ENCODE results near the gene SIK3. TPM values are rescaled to one million over a fixed set of nuclear protein-coding genes. Genes with fewer than 3 reads are reported as not detected.
"Not testable (repeated sequence)": the region's sequence is repeated elsewhere in the genome, so short reads cannot be mapped to it uniquely, and the experiment has no call there.

SIK3 gene
- total and polyA plus RNA-seq, 2 experiments from 2014 or later = 29.1 to 58.5 TPM

DNA sequence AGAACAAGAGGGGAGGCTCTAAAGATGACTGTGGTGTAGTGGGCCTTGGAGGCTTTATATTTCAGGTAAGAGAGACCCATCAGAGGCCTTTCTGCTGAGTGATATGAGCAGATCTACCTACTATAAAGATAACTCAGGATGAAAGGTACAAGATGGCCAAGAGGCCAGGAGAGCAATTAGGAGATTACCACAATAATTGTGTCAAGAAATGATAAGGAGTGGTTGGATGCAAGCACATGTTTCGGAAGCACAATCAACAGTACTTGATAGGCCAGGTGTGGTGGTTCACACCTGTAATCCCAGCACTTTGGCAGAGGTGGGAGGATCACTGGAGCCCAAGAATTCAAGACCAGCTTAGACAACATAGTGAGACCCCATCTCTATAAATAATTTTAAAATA is 43.8 kb downstream of the SIK3 start:
- Histone ChIP-seq H3K9me3 (ENCODE audit: low read depth) (no peaks in the 10 kb centered on the region), H3K4me3 (no peak overlapping the region), H3K36me3 (no peaks in the 10 kb centered on the region), H3K4me1 (ENCODE audit: low read depth) (no peaks in the 10 kb centered on the region), H3K27me3 (no peaks in the 10 kb centered on the region), H3K27ac (no peak overlapping the region)
- TF ChIP-seq, protein P1, sequence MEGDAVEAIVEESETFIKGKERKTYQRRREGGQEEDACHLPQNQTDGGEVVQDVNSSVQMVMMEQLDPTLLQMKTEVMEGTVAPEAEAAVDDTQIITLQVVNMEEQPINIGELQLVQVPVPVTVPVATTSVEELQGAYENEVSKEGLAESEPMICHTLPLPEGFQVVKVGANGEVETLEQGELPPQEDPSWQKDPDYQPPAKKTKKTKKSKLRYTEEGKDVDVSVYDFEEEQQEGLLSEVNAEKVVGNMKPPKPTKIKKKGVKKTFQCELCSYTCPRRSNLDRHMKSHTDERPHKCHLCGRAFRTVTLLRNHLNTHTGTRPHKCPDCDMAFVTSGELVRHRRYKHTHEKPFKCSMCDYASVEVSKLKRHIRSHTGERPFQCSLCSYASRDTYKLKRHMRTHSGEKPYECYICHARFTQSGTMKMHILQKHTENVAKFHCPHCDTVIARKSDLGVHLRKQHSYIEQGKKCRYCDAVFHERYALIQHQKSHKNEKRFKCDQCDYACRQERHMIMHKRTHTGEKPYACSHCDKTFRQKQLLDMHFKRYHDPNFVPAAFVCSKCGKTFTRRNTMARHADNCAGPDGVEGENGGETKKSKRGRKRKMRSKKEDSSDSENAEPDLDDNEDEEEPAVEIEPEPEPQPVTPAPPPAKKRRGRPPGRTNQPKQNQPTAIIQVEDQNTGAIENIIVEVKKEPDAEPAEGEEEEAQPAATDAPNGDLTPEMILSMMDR (IDR thresholded peaks at IDR 0.05; ENCODE audit: low read depth, low read length) = no peak
- DNase-seq (ENCODE audit: low read depth in 1 of 2, low spot score in 1 of 2) = no peak

DNA sequence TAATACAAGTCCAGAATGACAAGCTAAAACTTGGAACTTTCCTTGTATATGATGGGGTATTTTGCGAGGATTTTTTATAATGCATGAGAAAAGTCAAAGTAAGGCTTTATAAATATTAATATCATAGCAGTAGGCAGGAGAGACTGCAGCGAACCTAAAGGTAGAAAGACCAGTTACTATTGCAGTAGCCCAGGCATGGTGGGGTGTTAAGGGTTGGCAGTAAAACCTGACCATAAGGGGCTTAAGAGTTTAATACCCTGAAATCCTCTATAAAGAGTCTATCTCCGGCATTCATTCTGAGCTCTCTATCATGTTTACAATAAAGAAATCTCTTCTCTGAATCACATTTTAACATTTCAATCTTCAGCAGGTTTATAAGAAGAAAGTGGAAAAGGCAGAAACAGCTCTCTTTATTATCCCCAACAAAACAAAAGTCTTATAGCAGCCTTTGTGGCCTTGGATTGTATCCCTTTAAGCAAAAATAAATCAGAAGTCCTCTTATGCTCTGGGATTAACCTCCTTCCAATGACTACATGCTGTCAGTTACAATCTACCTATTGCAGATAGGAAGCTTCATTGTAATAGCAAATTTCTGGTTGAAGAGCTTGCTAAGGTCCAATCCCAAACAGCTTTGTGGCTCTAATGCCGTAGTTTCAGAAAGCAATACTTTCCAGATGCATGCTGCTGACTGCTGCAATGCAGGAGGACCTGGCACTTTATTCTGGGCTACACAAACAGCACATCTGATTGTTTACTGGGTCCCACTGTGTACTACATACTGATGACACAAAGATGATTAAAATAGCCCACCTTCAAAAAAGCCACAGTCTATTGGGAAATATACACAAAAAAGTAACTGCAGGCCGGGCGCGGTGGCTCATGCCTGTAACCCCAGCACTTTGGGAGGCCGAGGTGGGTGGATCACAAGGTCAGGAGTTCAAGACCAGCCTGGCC is 45.8 kb downstream of the SIK3 start:
- no peak for DNase-seq (ENCODE audit: low read depth in 1 of 2, low spot score in 1 of 2)
- Histone ChIP-seq H3K36me3 (no peaks in the 10 kb centered on the region), H3K4me1 (ENCODE audit: low read depth) (no peaks in the 10 kb centered on the region), H3K27ac (peak overlapping the region; percentile 6), H3K9me3 (ENCODE audit: low read depth) (no peaks in the 10 kb centered on the region), H3K27me3 (no peaks in the 10 kb centered on the region), H3K4me3 (no peak overlapping the region)
- TF ChIP-seq, protein P1 (IDR thresholded peaks at IDR 0.05; ENCODE audit: low read depth, low read length) = no peak

DNA sequence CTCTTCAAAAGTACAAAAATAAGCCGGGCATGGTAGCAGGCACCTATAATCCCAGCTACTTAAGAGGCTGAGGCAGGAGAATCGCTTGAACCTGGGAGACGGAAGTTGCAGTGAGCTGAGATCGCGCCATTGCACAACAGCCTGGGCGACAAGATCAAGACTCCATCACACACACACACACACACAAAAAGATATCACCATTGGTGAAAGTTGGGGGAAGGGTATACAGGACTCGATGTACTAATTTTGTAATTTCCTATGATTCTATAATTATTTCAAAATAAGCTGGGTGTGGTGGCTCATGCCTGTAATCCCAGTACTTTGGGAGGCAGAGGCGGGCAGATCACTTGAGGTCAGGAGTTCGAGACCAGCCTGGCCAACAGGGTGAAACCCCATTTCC is 48.1 kb downstream of the SIK3 start:
- not testable (repeated sequence) for H3K9me3 ChIP-seq (ENCODE audit: low read depth); H3K27ac ChIP-seq; H3K4me1 ChIP-seq (ENCODE audit: low read depth); H3K36me3 ChIP-seq; DNase-seq (ENCODE audit: low read depth in 1 of 2, low spot score in 1 of 2); H3K4me3 ChIP-seq; H3K27me3 ChIP-seq

DNA sequence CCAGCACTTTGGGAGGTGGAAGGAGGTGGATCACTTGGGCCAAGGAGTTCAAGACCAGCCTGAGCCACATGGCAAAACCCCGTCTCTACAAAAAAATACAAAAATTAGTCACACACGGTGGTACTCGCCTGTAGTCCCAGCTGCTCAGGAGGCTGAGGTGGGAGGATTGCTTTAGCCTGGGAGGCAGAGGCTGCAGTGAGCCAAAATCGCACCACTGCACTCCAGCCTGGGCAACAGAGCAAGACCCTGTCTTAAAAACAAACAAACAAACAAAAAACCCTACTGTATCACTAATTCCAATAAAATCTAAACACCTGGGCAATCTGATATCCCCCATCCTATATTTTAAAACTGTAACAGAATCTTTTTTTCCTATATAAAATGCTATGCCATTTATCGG is 51.6 kb downstream of the SIK3 start:
- not testable (repeated sequence) for H3K36me3 ChIP-seq; H3K27me3 ChIP-seq; H3K4me1 ChIP-seq (ENCODE audit: low read depth); DNase-seq (ENCODE audit: low read depth in 1 of 2, low spot score in 1 of 2); H3K9me3 ChIP-seq (ENCODE audit: low read depth); H3K27ac ChIP-seq; H3K4me3 ChIP-seq

DNA sequence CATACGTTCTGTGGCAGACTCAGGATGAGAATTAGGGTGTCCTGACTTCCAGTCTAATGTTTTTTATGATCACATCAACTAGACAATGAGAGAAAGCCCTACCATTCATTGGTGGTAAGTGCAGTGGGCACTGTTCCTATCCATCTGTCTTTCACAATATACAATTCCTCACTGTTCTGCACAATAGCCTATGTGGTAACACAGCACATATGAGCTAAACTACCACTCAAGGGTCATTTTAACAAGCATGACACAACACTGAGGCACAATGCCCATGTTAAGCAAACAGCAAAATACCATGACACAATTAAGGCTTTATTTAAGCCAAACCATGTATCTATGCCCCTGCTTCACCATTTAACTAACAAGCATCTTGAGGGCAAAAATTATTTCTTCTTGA is 52.3 kb downstream of the SIK3 start:
- Histone ChIP-seq H3K4me3 (no peak overlapping the region), H3K4me1 (ENCODE audit: low read depth) (no peaks in the 10 kb centered on the region), H3K27me3 (no peaks in the 10 kb centered on the region), H3K9me3 (ENCODE audit: low read depth) (no peaks in the 10 kb centered on the region), H3K36me3 (no peaks in the 10 kb centered on the region), H3K27ac (no peak overlapping the region)
- DNase-seq (ENCODE audit: low read depth in 1 of 2, low spot score in 1 of 2) = peak in 1 of 2 donors; percentile 83
- TF ChIP-seq, protein P1 (IDR thresholded peaks at IDR 0.05; ENCODE audit: low read depth, low read length) = no peak

DNA sequence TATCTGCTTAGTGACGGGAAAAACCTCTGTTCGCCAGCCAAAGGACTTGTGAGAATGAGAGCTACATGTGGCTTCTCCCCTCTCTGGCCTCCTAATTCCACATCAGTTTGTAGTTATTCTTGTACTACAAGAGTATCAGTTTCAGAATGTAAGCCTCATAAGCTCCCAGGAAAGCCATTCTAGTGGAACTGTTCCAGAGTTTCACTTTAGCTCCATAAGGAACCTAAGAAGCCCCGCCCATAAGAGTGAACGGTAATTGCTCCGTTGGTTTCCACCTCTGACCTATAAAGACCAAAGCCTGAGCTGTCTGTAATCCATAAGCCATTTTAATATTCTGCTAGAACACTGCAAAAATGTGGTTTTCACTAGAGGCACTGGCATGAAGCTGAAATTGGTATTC is 53.0 kb downstream of the SIK3 start:
- DNase-seq (ENCODE audit: low read depth in 1 of 2, low spot score in 1 of 2) = peak; percentile 44 to 45
- Histone ChIP-seq H3K36me3 (no peaks in the 10 kb centered on the region), H3K9me3 (ENCODE audit: low read depth) (no peaks in the 10 kb centered on the region), H3K4me3 (no peak overlapping the region), H3K27me3 (no peaks in the 10 kb centered on the region), H3K27ac (no peak overlapping the region), H3K4me1 (ENCODE audit: low read depth) (no peaks in the 10 kb centered on the region)
- TF ChIP-seq, protein P1 (IDR thresholded peaks at IDR 0.05; ENCODE audit: low read depth, low read length) = no peak

Measured in cardiac muscle cell (in vitro differentiated cells and primary cell).